HCT116 (cell line): ENCODE results near the gene SPACA1. TPM values are rescaled to one million over a fixed set of nuclear protein-coding genes. Genes with fewer than 3 reads are reported as not detected.

Experiments used
- ATAC-seq: fragments of 200-7000 bp; cut with Tn5 transposase; 2 replicates; pipeline ENCODE4 v1.9.1; 2020; ENCODE audit warnings: mild to moderate bottlenecking, moderate library complexity
- BruUV-seq: library from RNA; stranded (reverse); fragments of 400-500 nt; replicated peaks from 2 replicates; lab custom pipeline; 2021; lab: Mats Ljungman, UMichigan
- CTCF ChIA-PET: fragments of 300-600 bp; sonication (Branson Sonifier 250); formaldehyde crosslinking; loops from one replicate; lab custom pipeline; 2021; ENCODE audit warnings: antibody characterized with exemption; lab: Charles Lee
- POLR2A ChIA-PET: fragments of 300-600, 350-600 bp; sonication (Branson Sonifier 250); formaldehyde crosslinking; loops from one replicate; lab custom pipeline; 2021; ENCODE audit warnings: antibody characterized with exemption; lab: Charles Lee
- RAD21 ChIA-PET, 2 experiments: fragments of 300-600 bp; sonication (Branson Sonifier 250); formaldehyde crosslinking; loops; one replicate each; lab custom pipeline; 2023; ENCODE audit warnings: low total read pairs in 2 of 2; ENCODE audit not compliant: uncharacterized antibody in 2 of 2, unreplicated experiment in 2 of 2, low non-redundant PET in 1 of 2; lab: Charles Lee
- DNase-seq: peaks from one replicate; pipeline ENCODE4 v3.0.0-alpha.2; 2010; ENCODE audit warnings: low read depth, low spot score
- H2AFZ ChIP-seq: fragments of 200-600 bp; shearing (Covaris generic), sonication (generic); 2 replicates; pipeline ENCODE4 v1.6.1; 2017; ENCODE audit warnings: low read depth, mixed run types, mixed read lengths, antibody characterized with exemption, low read length; ENCODE audit not compliant: poor library complexity, severe bottlenecking
- H3K27ac ChIP-seq: 2 replicates; pipeline ENCODE4 v1.5.1; 2012; ENCODE audit warnings: low read depth, low read length
- H3K27me3 ChIP-seq: fragments of 200-600 bp; sonication (generic); 2 replicates; pipeline ENCODE4 v1.6.1; 2016; ENCODE audit warnings: mixed run types, low read length, mixed read lengths; ENCODE audit not compliant: insufficient read depth
- H3K36me3 ChIP-seq, 2 experiments: fragments of 200-500 bp in 1 of 2; fragments of 200-600 bp in 1 of 2; sonication (Bioruptor generic) in 1 of 2; sonication (generic) in 1 of 2; 2 replicates each; pipeline versions ENCODE4 v1.5.1 to v1.6.1; 2014 to 2016; ENCODE audit warnings: low read length in 2 of 2, inconsistent platforms in 1 of 2, mixed read lengths in 1 of 2, mixed run types in 1 of 2; ENCODE audit not compliant: insufficient read depth in 2 of 2, control insufficient read depth in 1 of 2
- H3K4me1 ChIP-seq, 2 experiments: fragments of 200-600 bp in 1 of 2; sonication (generic) in 1 of 2; 2 replicates each; pipeline versions ENCODE4 v1.5.1 to v1.6.1; 2012 to 2017; ENCODE audit warnings: low read length in 2 of 2, inconsistent platforms in 1 of 2, mild to moderate bottlenecking in 1 of 2, mixed read lengths in 1 of 2, mixed run types in 1 of 2, moderate library complexity in 1 of 2; ENCODE audit not compliant: insufficient read depth in 2 of 2, control insufficient read depth in 1 of 2
- H3K4me2 ChIP-seq: fragments of 200-600 bp; sonication (generic); 2 replicates; pipeline ENCODE4 v1.6.1; 2017; ENCODE audit warnings: mixed run types, low read length, mixed read lengths
- H3K4me3 ChIP-seq, 2 experiments: fragments of 200-600 bp in 1 of 2; sonication (generic) in 1 of 2; replicated peaks in 1 of 2; 2 replicates each; pipeline ENCODE4 v1.5.1; 2011 to 2016; ENCODE audit warnings: low read length in 2 of 2, control low read depth in 1 of 2, low read depth in 1 of 2, mild to moderate bottlenecking in 1 of 2, mixed read lengths in 1 of 2, mixed run types in 1 of 2
- H3K79me2 ChIP-seq: fragments of 200-600 bp; sonication (generic); 2 replicates; pipeline ENCODE4 v1.6.1; 2017; ENCODE audit warnings: mild to moderate bottlenecking, mixed run types, low read length, moderate library complexity, mixed read lengths; ENCODE audit not compliant: insufficient read depth
- H3K9ac ChIP-seq: fragments of 200-600 bp; sonication (generic); 2 replicates; pipeline ENCODE4 v1.6.1; 2016; ENCODE audit warnings: low read length, mixed read lengths
- H3K9me2 ChIP-seq: fragments of 200-600 bp; sonication (generic), shearing (Covaris generic); 2 replicates; pipeline ENCODE4 v1.6.1; 2017; ENCODE audit warnings: mixed run types, mild to moderate bottlenecking, moderate library complexity; ENCODE audit not compliant: insufficient read depth
- H3K9me3 ChIP-seq, 2 experiments: fragments of 200-500 bp in 1 of 2; fragments of 200-600 bp in 1 of 2; sonication (Bioruptor generic) in 1 of 2; sonication (generic) in 1 of 2; 2 replicates each; pipeline ENCODE4 v1.6.1; 2014 to 2017; ENCODE audit warnings: low read length in 2 of 2, mixed read lengths in 2 of 2, inconsistent platforms in 1 of 2, low read depth in 1 of 2, mild to moderate bottlenecking in 1 of 2, mixed run types in 1 of 2, moderate library complexity in 1 of 2; ENCODE audit not compliant: control insufficient read depth in 1 of 2, insufficient read depth in 1 of 2
- H4K20me1 ChIP-seq: fragments of 200-600 bp; sonication (generic), shearing (Covaris generic); 2 replicates; pipeline ENCODE4 v1.6.1; 2017; ENCODE audit warnings: mixed run types, mild to moderate bottlenecking, moderate library complexity; ENCODE audit not compliant: insufficient read depth
- ATF3 ChIP-seq: IDR thresholded peaks from 2 replicates; pipeline ENCODE4 v1.6.1; 2012
- CBX3 ChIP-seq: IDR thresholded peaks from 2 replicates; pipeline ENCODE4 v1.6.1; 2012; ENCODE audit warnings: low read depth
- EGR1 ChIP-seq: IDR thresholded peaks from 2 replicates; pipeline ENCODE4 v1.6.1; 2012; ENCODE audit warnings: low read depth
- EZH2 ChIP-seq: fragments of 200-600 bp; sonication (generic); IDR thresholded peaks from 2 replicates; pipeline ENCODE4 v1.6.1; 2017; ENCODE audit warnings: antibody characterized with exemption, mixed run types
- JUND ChIP-seq: IDR thresholded peaks from 2 replicates; pipeline ENCODE4 v1.6.1; 2012
- MAX ChIP-seq: IDR thresholded peaks from 2 replicates; pipeline ENCODE4 v1.6.1; 2012
- POLR2AphosphoS5 ChIP-seq: IDR thresholded peaks from 2 replicates; pipeline ENCODE4 v1.6.1; 2011; ENCODE audit warnings: mild to moderate bottlenecking, low read depth, low read length, moderate library complexity
- RAD21 ChIP-seq: IDR thresholded peaks from 2 replicates; pipeline ENCODE4 v1.6.1; 2012; ENCODE audit warnings: low read depth, mild to moderate bottlenecking
- SIN3A ChIP-seq: IDR thresholded peaks from 2 replicates; pipeline ENCODE4 v1.6.1; 2012; ENCODE audit warnings: low read depth
- SP1 ChIP-seq: IDR thresholded peaks from 2 replicates; pipeline ENCODE4 v1.6.1; 2012; ENCODE audit warnings: low read depth
- TCF7L2 ChIP-seq: IDR thresholded peaks from 2 replicates; pipeline ENCODE4 v1.7.0; 2011; ENCODE audit warnings: borderline replicate concordance, inconsistent platforms; ENCODE audit not compliant: insufficient read depth, insufficient read length; ENCODE audit errors: extremely low read depth
- YY1 ChIP-seq: IDR thresholded peaks from 2 replicates; pipeline ENCODE4 v1.6.1; 2011; ENCODE audit warnings: low read length, low read depth, moderate library complexity, mild to moderate bottlenecking; ENCODE audit not compliant: insufficient replicate concordance; ENCODE audit errors: extremely low read depth
- ZFX ChIP-seq: fragments of 450-650 bp; IDR thresholded peaks from 2 replicates; pipeline ENCODE4 v1.6.1; 2017
- ZNF274 ChIP-seq: fragments of 200-500 bp; sonication (Bioruptor generic); IDR thresholded peaks from 2 replicates; pipeline ENCODE4 v1.6.1; 2014; ENCODE audit warnings: mild to moderate bottlenecking, low read depth, low read length, inconsistent platforms
- intact Hi-C: fragments of 100-400 bp; cut with micrococcal nuclease; formaldehyde crosslinking; loops from 2 replicates; pipeline ENCODE4 v1.10.0; 2022
- total RNA-seq: library from RNA; stranded (reverse); gene quantifications from one replicate; pipeline ENCODE4 v1.2.1, GENCODE V29; 2021; ENCODE audit not compliant: unreplicated experiment

The SPACA1 gene
- total RNA-seq, 1 experiment from 2014 or later: not detected

GRCh38 chr6:88048578-88048977, 937 bp downstream of the SPACA1 start (continued):
- TF ChIP-seq RAD21 (no peak), ZNF274 (no peak), ATF3 (no peak), EGR1 (no peak), JUND (no peak), SP1 (no peak), SIN3A (no peak), EZH2 (no peak)

GRCh38 chr6:88050140-88050818, 2.6 kb downstream of the SPACA1 start:
- BruUV-seq: no TSS peak
- no peak overlapping the region for H3K9ac ChIP-seq
- intact Hi-C loops: no loop called here
- H3K4me1 ChIP-seq: no peaks in the 10 kb centered on the region
- H3K4me3 ChIP-seq: no peak overlapping the region
- H3K9me2 ChIP-seq: no peaks in the 10 kb centered on the region
- H4K20me1 ChIP-seq: no peaks in the 10 kb centered on the region
- RAD21 ChIA-PET: no interaction called here
- no peak for ATAC-seq
- H3K79me2 ChIP-seq: no peaks in the 10 kb centered on the region
- CTCF ChIA-PET: no interaction called here
- peaks cover 30% of the 10 kb centered on the region for H3K27me3 ChIP-seq
- no peak for TF ChIP-seq CBX3
- TF ChIP-seq TCF7L2: no peak
- no peak for TF ChIP-seq ZFX
- TF ChIP-seq POLR2AphosphoS5: no peak
- TF ChIP-seq JUND: no peak
- TF ChIP-seq ATF3: no peak
- TF ChIP-seq EGR1: no peak
- no peak for TF ChIP-seq YY1
- no peak for TF ChIP-seq MAX
- POLR2A ChIA-PET: no interaction called here
- no peak overlapping the region for H2AFZ ChIP-seq
- no peaks in the 10 kb centered on the region for H3K36me3 ChIP-seq
- DNase-seq: no peak
- H3K9me3 ChIP-seq: no peaks in the 10 kb centered on the region
- H3K27ac ChIP-seq: no peak overlapping the region
- H3K4me2 ChIP-seq: no peak overlapping the region
